Epithelial cell of esophagus (primary cell): ENCODE results near the gene ULBP3.

Experiments used
- DNase-seq: peaks from one replicate; pipeline ENCODE4 v3.0.0; 2010; ENCODE audit warnings: low read depth
- H3K4me3 ChIP-seq: 2 replicates; pipeline ENCODE4 v1.5.1; 2011; ENCODE audit warnings: mild to moderate bottlenecking, low read length, control low read depth
- CTCF ChIP-seq: IDR thresholded peaks from 2 replicates; pipeline ENCODE4 v1.5.1; 2011; ENCODE audit warnings: low read depth, mild to moderate bottlenecking, low read length, control low read depth, inconsistent platforms; ENCODE audit not compliant: insufficient read depth; ENCODE audit errors: missing control alignments

ULBP3 gene

GRCh38 chr6:150102750-150103270 is 33.9 kb upstream of the ULBP3 start:
- H3K4me3 ChIP-seq, result no peak overlapping the region
- no peak for DNase-seq
- no peak for TF ChIP-seq CTCF

- TF ChIP-seq CTCF, result no peak
- H3K4me3 ChIP-seq, result no peak overlapping the region
- DNase-seq, result no peak
Measured at GRCh38 chr6:150100745-150101144, 31.8 kb upstream of the ULBP3 start.

DNA sequence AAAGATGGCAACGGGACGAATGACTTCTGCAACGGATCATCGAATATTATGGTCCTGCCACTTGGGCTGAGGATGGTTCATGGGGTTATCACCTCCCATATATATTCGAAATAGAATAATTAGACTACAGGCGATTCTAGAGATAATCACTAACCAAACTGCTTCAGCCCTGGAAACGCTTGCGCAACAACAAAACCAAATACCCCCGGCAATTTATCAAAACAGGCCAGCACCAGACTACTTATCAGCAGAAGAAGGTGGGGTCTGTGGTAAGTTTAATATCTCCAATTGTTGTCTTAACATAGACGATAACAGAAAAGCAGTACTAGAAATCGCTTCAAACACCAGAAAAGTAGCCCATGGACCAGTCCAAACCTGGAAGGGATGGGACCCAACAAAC is 31.0 kb upstream of the ULBP3 start:
- no peak for DNase-seq
- TF ChIP-seq CTCF, result no peak
- no peak overlapping the region for H3K4me3 ChIP-seq

DNA sequence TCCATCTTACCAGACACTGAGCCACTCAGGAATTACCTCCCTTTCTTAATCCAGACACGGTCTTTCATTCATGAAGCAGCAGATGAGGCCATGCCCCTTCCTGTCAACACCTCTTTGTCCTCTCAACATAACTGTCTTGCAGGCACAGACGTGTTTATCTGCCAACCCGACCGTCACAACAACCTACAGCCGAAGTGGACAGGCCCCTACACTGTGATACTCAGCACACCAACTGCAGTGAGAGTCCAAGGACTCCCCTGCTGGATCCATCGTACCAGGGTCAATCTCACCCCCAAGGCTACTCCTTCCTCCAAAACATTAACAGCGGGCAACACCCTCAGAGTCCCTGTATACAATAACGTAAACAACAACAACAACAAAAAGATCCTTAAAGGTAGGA is 30.6 kb upstream of the ULBP3 start:
- peak; percentile 45 for DNase-seq
- TF ChIP-seq CTCF, result no peak
- H3K4me3 ChIP-seq, result no peak overlapping the region

DNA sequence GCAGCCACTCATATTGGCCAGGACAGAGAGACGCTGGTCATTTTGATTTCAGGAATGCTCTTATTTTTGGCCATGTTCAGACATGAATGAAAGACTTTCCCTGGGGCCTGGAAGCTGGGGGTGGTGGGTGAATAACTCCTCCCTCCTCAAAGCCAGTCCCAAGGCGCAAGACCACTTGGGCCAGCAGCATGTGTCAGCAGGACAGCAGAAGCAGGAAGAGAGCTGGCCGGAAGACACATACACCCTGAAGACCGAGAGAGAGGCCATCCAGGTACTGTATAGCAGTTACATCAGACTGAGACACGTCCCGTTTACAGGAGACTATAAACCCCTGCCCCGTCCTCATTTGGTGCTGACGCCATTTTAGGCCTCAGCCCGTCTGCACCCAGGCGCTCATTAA is 29.2 kb upstream of the ULBP3 start:
- H3K4me3 ChIP-seq, result no peak overlapping the region
- no peak for TF ChIP-seq CTCF
- no peak for DNase-seq

GRCh38 chr6:150093397-150093796 is 24.5 kb upstream of the ULBP3 start:
- TF ChIP-seq CTCF, result no peak
- H3K4me3 ChIP-seq, result no peak overlapping the region
- DNase-seq, result no peak

DNA sequence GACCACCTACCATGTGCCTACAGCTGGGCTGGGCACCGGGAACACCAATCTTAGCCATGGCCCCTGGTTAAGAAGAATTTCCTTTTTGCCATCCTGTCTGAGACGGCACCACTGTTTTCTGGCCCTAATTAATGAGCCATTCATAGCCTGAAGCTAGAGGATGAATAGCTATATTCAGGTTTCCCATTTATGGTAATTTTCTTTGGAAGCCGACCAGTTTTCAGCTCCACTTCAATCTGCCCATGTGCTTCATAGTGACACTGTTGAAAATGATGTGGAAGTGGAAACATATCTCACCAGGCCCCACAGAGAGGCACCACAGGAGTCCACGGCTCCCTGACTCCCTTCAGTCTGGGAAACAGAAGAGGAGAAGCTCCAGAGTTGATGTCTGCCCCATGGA is 22.6 kb upstream of the ULBP3 start:
- no peak overlapping the region for H3K4me3 ChIP-seq
- DNase-seq, result no peak
- no peak for TF ChIP-seq CTCF
